Smooth muscle cell (in vitro differentiated cells): ENCODE data around the gene CNPY2. TPM values are rescaled to one million over a fixed set of nuclear protein-coding genes. Genes with fewer than 3 reads are reported as not detected.

ENCODE experiments used
- DNase-seq: peaks from one replicate; lab custom pipeline; 2025; ENCODE audit not compliant: unreplicated experiment; lab: John Stamatoyannopoulos, UW
- H2AFZ ChIP-seq: fragments of 200-600 bp; sonication (generic); 2 replicates; pipeline ENCODE4 v1.6.0; 2016; ENCODE audit warnings: antibody characterized with exemption, low read depth, mild to moderate bottlenecking
- H3F3A ChIP-seq: fragments of 200-600 bp; sonication (generic); 2 replicates; pipeline ENCODE4 v1.6.0; 2017; ENCODE audit warnings: antibody characterized with exemption, low read depth
- H3K27ac ChIP-seq: fragments of 200-600 bp; sonication (generic); 2 replicates; pipeline ENCODE4 v1.5.1; 2016; ENCODE audit warnings: low read depth, mild to moderate bottlenecking
- H3K27me3 ChIP-seq: fragments of 200-600 bp; sonication (generic); 2 replicates; pipeline ENCODE4 v1.6.1; 2016; ENCODE audit warnings: low read depth, mild to moderate bottlenecking
- H3K36me3 ChIP-seq: fragments of 200-600 bp; sonication (generic); 2 replicates; pipeline ENCODE4 v1.5.1; 2016; ENCODE audit warnings: low read depth
- H3K4me1 ChIP-seq: fragments of 200-600 bp; sonication (generic); 2 replicates; pipeline ENCODE4 v1.5.1; 2016; ENCODE audit warnings: low read depth
- H3K4me2 ChIP-seq: fragments of 200-600 bp; sonication (generic); 2 replicates; pipeline ENCODE4 v1.6.0; 2016; ENCODE audit warnings: mild to moderate bottlenecking
- H3K4me3 ChIP-seq: fragments of 200-600 bp; sonication (generic); 2 replicates; pipeline ENCODE4 v1.5.1; 2016; ENCODE audit warnings: mild to moderate bottlenecking
- H3K79me2 ChIP-seq: fragments of 200-600 bp; sonication (generic); 2 replicates; pipeline ENCODE4 v1.6.0; 2016; ENCODE audit warnings: low read depth, mild to moderate bottlenecking
- H3K9ac ChIP-seq: fragments of 200-600 bp; sonication (generic); 2 replicates; pipeline ENCODE4 v1.6.0; 2016; ENCODE audit warnings: low read depth
- H3K9me3 ChIP-seq: fragments of 200-600 bp; sonication (generic); replicated peaks from 2 replicates; pipeline ENCODE4 v1.5.1; 2016; ENCODE audit warnings: low read depth
- H4K20me1 ChIP-seq: fragments of 200-600 bp; sonication (generic); 2 replicates; pipeline ENCODE4 v1.6.0; 2016; ENCODE audit warnings: low read depth
- WGBS: methylation state at CpG from one replicate; pipeline ENCODE4 v1.1.7; 2016; ENCODE audit warnings: low lambda C conversion rate; 5-methylcytosine and 5-hydroxymethylcytosine counted together
- polyA plus RNA-seq: library from polyadenylated mRNA; unstranded; fragments of >200 nt; fragmentation: Nextera tagmentation; extraction: Ambion mirVana; gene quantifications from 2 replicates; pipeline ENCODE4 v1.2.1, GENCODE V29; 2016
- small RNA-seq: library from RNA; depleted of rRNA; stranded (forward); fragments of <200 nt; gene quantifications from one replicate; pipeline ENCODE3, GENCODE V24; 2014
- total RNA-seq: library from RNA; depleted of rRNA; stranded (reverse); fragments of >200 nt; gene quantifications from 2 replicates; pipeline ENCODE4 v1.2.3, GENCODE V29; 2014
- TF ChIP-seq, protein P1 (sequence below): fragments of 200-600 bp; sonication (generic); IDR thresholded peaks from 2 replicates; pipeline ENCODE4 v1.5.1; 2017; ENCODE audit warnings: borderline replicate concordance, mild to moderate bottlenecking, antibody characterized with exemption; ENCODE audit not compliant: insufficient read depth, poor library complexity, severe bottlenecking

Gene CNPY2
- total and polyA plus RNA-seq, 2 experiments from 2014 or later = 147 to 334 TPM

DNA sequence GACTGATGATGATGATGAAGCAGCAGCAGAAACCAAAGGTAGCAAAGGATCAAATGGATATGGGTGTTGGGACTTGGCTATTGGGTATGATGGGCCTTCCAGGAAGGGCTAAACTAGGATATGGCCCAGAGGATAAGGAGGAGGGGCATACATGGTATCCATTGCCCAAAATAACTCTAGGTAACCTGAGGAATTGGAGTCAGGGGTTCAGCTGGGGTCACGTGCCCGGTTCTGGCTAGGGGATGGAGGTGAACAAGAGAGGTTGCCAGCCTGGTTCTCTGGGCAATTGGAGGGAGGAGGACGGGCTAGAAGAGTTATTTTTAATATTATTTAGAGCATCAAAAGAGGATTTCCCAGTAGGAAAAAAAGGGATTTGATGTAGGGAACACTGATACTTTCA lies 54.9 kb downstream of the CNPY2 start:
- Histone ChIP-seq H3K4me2 (no peak overlapping the region), H4K20me1 (peaks cover 15% of the 10 kb centered on the region), H3K9ac (no peak overlapping the region), H3K4me1 (peaks cover 19% of the 10 kb centered on the region), H3K4me3 (no peak overlapping the region), H2AFZ (no peak overlapping the region), H3F3A (peaks cover 15% of the 10 kb centered on the region), H3K27ac (peak overlapping the region; percentile 78), H3K27me3 (no peaks in the 10 kb centered on the region), H3K9me3 (no peaks in the 10 kb centered on the region), H3K79me2 (peaks cover 22% of the 10 kb centered on the region), H3K36me3 (no peaks in the 10 kb centered on the region)
- no peak for DNase-seq
- TF ChIP-seq, protein P1, sequence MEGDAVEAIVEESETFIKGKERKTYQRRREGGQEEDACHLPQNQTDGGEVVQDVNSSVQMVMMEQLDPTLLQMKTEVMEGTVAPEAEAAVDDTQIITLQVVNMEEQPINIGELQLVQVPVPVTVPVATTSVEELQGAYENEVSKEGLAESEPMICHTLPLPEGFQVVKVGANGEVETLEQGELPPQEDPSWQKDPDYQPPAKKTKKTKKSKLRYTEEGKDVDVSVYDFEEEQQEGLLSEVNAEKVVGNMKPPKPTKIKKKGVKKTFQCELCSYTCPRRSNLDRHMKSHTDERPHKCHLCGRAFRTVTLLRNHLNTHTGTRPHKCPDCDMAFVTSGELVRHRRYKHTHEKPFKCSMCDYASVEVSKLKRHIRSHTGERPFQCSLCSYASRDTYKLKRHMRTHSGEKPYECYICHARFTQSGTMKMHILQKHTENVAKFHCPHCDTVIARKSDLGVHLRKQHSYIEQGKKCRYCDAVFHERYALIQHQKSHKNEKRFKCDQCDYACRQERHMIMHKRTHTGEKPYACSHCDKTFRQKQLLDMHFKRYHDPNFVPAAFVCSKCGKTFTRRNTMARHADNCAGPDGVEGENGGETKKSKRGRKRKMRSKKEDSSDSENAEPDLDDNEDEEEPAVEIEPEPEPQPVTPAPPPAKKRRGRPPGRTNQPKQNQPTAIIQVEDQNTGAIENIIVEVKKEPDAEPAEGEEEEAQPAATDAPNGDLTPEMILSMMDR = no peak
- WGBS = 95% methylated on average over 3 of the region's 3 CpGs

DNA sequence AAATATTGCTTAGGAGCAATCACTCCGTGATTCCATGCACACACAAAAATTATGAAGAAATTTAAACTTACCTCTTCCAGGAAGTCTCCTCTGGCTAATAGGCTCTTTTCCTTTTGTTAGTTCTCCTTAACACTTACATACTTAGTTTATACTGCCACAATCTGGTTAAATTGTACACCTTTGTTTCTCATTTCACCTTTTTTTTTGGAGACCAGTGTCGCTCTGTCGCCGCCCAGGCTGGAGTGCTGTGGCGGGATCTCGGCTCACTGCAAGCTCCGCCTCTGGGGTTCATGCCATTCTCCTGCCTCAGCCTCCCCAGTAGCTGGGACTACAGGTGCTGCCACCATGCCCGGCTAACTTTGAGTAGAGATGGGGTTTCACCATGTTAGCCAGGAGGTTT lies 55.4 kb downstream of the CNPY2 start:
- peaks cover 15% of the 10 kb centered on the region for H3F3A ChIP-seq
- DNase-seq = no peak
- H2AFZ ChIP-seq = no peak overlapping the region
- H3K27ac ChIP-seq = no peak overlapping the region
- WGBS = 94% methylated on average over 8 of the region's 8 CpGs
- H3K4me1 ChIP-seq = peaks cover 19% of the 10 kb centered on the region
- TF ChIP-seq, protein P1 = no peak
- H3K4me2 ChIP-seq = no peak overlapping the region
- H3K9me3 ChIP-seq = no peaks in the 10 kb centered on the region
- H3K36me3 ChIP-seq = no peaks in the 10 kb centered on the region
- H3K27me3 ChIP-seq = no peaks in the 10 kb centered on the region
- H3K9ac ChIP-seq = no peak overlapping the region
- H3K4me3 ChIP-seq = no peak overlapping the region
- H4K20me1 ChIP-seq = peaks cover 21% of the 10 kb centered on the region
- peaks cover 28% of the 10 kb centered on the region for H3K79me2 ChIP-seq

Small RNAs within 50 kb of the gene (small RNA-seq; reads per million reads assigned to genes)
- not detected for gene RNU7-40P

Other genes starting within 250 kb of the CNPY2 start
- 7.2 and 9.2 TPM in 2 replicates for gene ERBB3, start 235.8 kb downstream of the CNPY2 start, total RNA-seq
- gene ERBB3, start 235.8 kb downstream of the CNPY2 start, polyA plus RNA-seq = 1.2 and 9.8 TPM in 2 replicates
- gene PA2G4, start 211.4 kb downstream of the CNPY2 start, total RNA-seq = 88.6 and 118 TPM in 2 replicates
- gene PA2G4, start 211.4 kb downstream of the CNPY2 start, polyA plus RNA-seq = 99.8 and 113 TPM in 2 replicates
- 2,929 and 3,246 TPM in 2 replicates for gene RPL41, start 199.4 kb downstream of the CNPY2 start, total RNA-seq
- 2,414 and 2,571 TPM in 2 replicates for gene RPL41, start 199.4 kb downstream of the CNPY2 start, polyA plus RNA-seq
- gene ZC3H10, start 197.7 kb downstream of the CNPY2 start, total RNA-seq = 1.9 and 6.7 TPM in 2 replicates
- gene ZC3H10, start 197.7 kb downstream of the CNPY2 start, polyA plus RNA-seq = 2.8 TPM in 2 replicates
- 76.0 and 87.7 TPM in 2 replicates for gene ESYT1, start 187.7 kb downstream of the CNPY2 start, total RNA-seq
- gene ESYT1, start 187.7 kb downstream of the CNPY2 start, polyA plus RNA-seq = 69.5 and 77.0 TPM in 2 replicates
- 44.5 and 59.0 TPM in 2 replicates for gene MYL6B, start 163.4 kb downstream of the CNPY2 start, total RNA-seq
- gene MYL6B, start 163.4 kb downstream of the CNPY2 start, polyA plus RNA-seq = 107 and 121 TPM in 2 replicates
- 2,329 and 2,776 TPM in 2 replicates for gene MYL6, start 157.6 kb downstream of the CNPY2 start, total RNA-seq
- gene MYL6, start 157.6 kb downstream of the CNPY2 start, polyA plus RNA-seq = 4,165 and 4,181 TPM in 2 replicates
- gene SMARCC2, start 126.5 kb downstream of the CNPY2 start, total RNA-seq = 28.2 and 43.8 TPM in 2 replicates
- gene SMARCC2, start 126.5 kb downstream of the CNPY2 start, polyA plus RNA-seq = 32.2 and 39.2 TPM in 2 replicates
- gene RNF41, start 94.1 kb downstream of the CNPY2 start, total RNA-seq = 46.1 and 65.2 TPM in 2 replicates
- gene RNF41, start 94.1 kb downstream of the CNPY2 start, polyA plus RNA-seq = 19.4 and 22.2 TPM in 2 replicates
- gene NABP2, start 91.6 kb downstream of the CNPY2 start, total RNA-seq = 20.9 and 33.8 TPM in 2 replicates
- 14.2 and 16.4 TPM in 2 replicates for gene NABP2, start 91.6 kb downstream of the CNPY2 start, polyA plus RNA-seq
- 0.36 and 0.99 TPM in 2 replicates for gene SLC39A5, start 85.9 kb downstream of the CNPY2 start, total RNA-seq
- not detected in 2 replicates for gene SLC39A5, start 85.9 kb downstream of the CNPY2 start, polyA plus RNA-seq
- gene ANKRD52, start 57.6 kb downstream of the CNPY2 start, total RNA-seq = 31.4 and 32.5 TPM in 2 replicates
- gene ANKRD52, start 57.6 kb downstream of the CNPY2 start, polyA plus RNA-seq = 49.9 and 54.0 TPM in 2 replicates
- gene COQ10A, start 49.0 kb downstream of the CNPY2 start, total RNA-seq = 8.7 and 11.0 TPM in 2 replicates
- gene COQ10A, start 49.0 kb downstream of the CNPY2 start, polyA plus RNA-seq = 9.8 and 16.8 TPM in 2 replicates
- 96.5 and 138 TPM in 2 replicates for gene CS, start 15.7 kb downstream of the CNPY2 start, total RNA-seq
- gene CS, start 15.7 kb downstream of the CNPY2 start, polyA plus RNA-seq = 83.3 and 107 TPM in 2 replicates
- gene PAN2, start 18.0 kb upstream of the CNPY2 start, total RNA-seq = 20.3 and 55.6 TPM in 2 replicates
- 12.9 and 14.7 TPM in 2 replicates for gene PAN2, start 18.0 kb upstream of the CNPY2 start, polyA plus RNA-seq
- gene IL23A, start 22.9 kb upstream of the CNPY2 start, total RNA-seq = 0.54 and 1.9 TPM in 2 replicates
- 0.35 and 0.85 TPM in 2 replicates for gene IL23A, start 22.9 kb upstream of the CNPY2 start, polyA plus RNA-seq
- 141 and 148 TPM in 2 replicates for gene STAT2, start 44.1 kb upstream of the CNPY2 start, total RNA-seq
- 94.6 and 108 TPM in 2 replicates for gene STAT2, start 44.1 kb upstream of the CNPY2 start, polyA plus RNA-seq
- gene APOF, start 46.9 kb upstream of the CNPY2 start, total RNA-seq = not detected in 2 replicates
- gene APOF, start 46.9 kb upstream of the CNPY2 start, polyA plus RNA-seq = not detected in 2 replicates
- 6.3 and 7.2 TPM in 2 replicates for gene TIMELESS, start 133.4 kb upstream of the CNPY2 start, total RNA-seq
- 9.9 and 11.7 TPM in 2 replicates for gene TIMELESS, start 133.4 kb upstream of the CNPY2 start, polyA plus RNA-seq
- gene MIP, start 138.7 kb upstream of the CNPY2 start, total RNA-seq = not detected in 2 replicates
- 0.19 TPM in 1 of 2 replicates, not detected in the other for gene MIP, start 138.7 kb upstream of the CNPY2 start, polyA plus RNA-seq
- 1.0 and 1.1 TPM in 2 replicates for gene SPRYD4, start 152.6 kb upstream of the CNPY2 start, total RNA-seq
- gene SPRYD4, start 152.6 kb upstream of the CNPY2 start, polyA plus RNA-seq = 0.71 and 1.6 TPM in 2 replicates
- gene GLS2, start 172.2 kb upstream of the CNPY2 start, total RNA-seq = 0.09 and 0.76 TPM in 2 replicates
- 0.37 and 1.8 TPM in 2 replicates for gene GLS2, start 172.2 kb upstream of the CNPY2 start, polyA plus RNA-seq
- 20.6 and 24.7 TPM in 2 replicates for gene RBMS2, start 205.8 kb upstream of the CNPY2 start, total RNA-seq
- gene RBMS2, start 205.8 kb upstream of the CNPY2 start, polyA plus RNA-seq = 14.5 and 16.8 TPM in 2 replicates